Esophagus muscularis mucosa (tissue), 4 donors: ENCODE data around the gene CISD2. TPM values are rescaled to one million over a fixed set of nuclear protein-coding genes. Genes with fewer than 3 reads are reported as not detected.
"Not testable (repeated sequence)": the region's sequence is repeated elsewhere in the genome, so short reads cannot be mapped to it uniquely, and the experiment has no call there.

Experiments
- DNase-seq: peaks from one replicate; pipeline ENCODE4 v3.0.0-alpha.2; 2017; ENCODE audit errors: extremely low spot score
- H3K27ac ChIP-seq, 4 donors: fragments of 200-600 bp; sonication (generic); replicated peaks in 1 of 4; 1 replicate in 3 of 4; 2 replicates in 1 of 4; pipeline ENCODE4 v1.5.1; 2016 to 2019; ENCODE audit warnings: mild to moderate bottlenecking in 1 of 4
- H3K27me3 ChIP-seq, 4 donors: fragments of 200-600 bp; sonication (generic); one replicate each; pipeline versions ENCODE4 v1.5.1 to v1.6.0; 2016 to 2019
- H3K36me3 ChIP-seq, 4 donors: fragments of 200-600 bp; sonication (generic); one replicate each; pipeline ENCODE4 v1.5.1; 2016 to 2019
- H3K4me1 ChIP-seq, 4 donors: fragments of 200-600 bp; sonication (generic); one replicate each; pipeline ENCODE4 v1.5.1; 2016 to 2019
- H3K4me3 ChIP-seq, 4 donors: fragments of 200-600 bp; sonication (generic); 1 replicate in 2 of 4; 2 replicates in 2 of 4; pipeline ENCODE4 v1.5.1; 2016 to 2019; ENCODE audit warnings: mild to moderate bottlenecking in 4 of 4, moderate library complexity in 1 of 4
- H3K9me3 ChIP-seq, 4 donors: fragments of 200-600 bp; sonication (generic); 1 replicate in 3 of 4; 2 replicates in 1 of 4; pipeline ENCODE4 v1.5.1; 2016 to 2019
- EP300 ChIP-seq: sonication (generic); formaldehyde crosslinking; IDR thresholded peaks from one replicate; pipeline ENCODE4 v1.6.1; 2017; ENCODE audit warnings: antibody characterized with exemption
- POLR2A ChIP-seq: fragments of 450-650 bp; IDR thresholded peaks from one replicate; pipeline ENCODE4 v1.6.1; 2017; ENCODE audit warnings: antibody characterized with exemption, moderate library complexity, mild to moderate bottlenecking, low read depth
- POLR2AphosphoS5 ChIP-seq, 2 donors: sonication (generic); formaldehyde crosslinking; IDR thresholded peaks; one replicate each; pipeline ENCODE4 v1.6.1; 2017; ENCODE audit warnings: antibody characterized with exemption in 2 of 2
- WGBS: methylation state at CpG from one replicate; pipeline ENCODE4 v1.1.5; 2018; 5-methylcytosine and 5-hydroxymethylcytosine counted together
- intact Hi-C: fragments of 100-400 bp; cut with DNase I; formaldehyde crosslinking; loops from one replicate; pipeline ENCODE4 v1.15.1; 2023
- small RNA-seq, 3 donors: library from RNA; depleted of rRNA; stranded (forward); fragments of <200 nt; gene quantifications; one replicate each; pipeline ENCODE3, GENCODE V24; 2016
- total RNA-seq, 4 donors: library from RNA; depleted of rRNA; stranded (reverse); fragments of >200 nt; gene quantifications; one replicate each; pipeline versions ENCODE4 v1.1.0 to v1.2.1, GENCODE V29; 2016
- TF ChIP-seq, protein P1 (sequence below), 3 experiments: fragments of 200-600 bp in 2 of 3; fragments of 450-650 bp in 1 of 3; sonication (generic) in 2 of 3; IDR thresholded peaks; one replicate each; pipeline ENCODE4 v1.5.1; 2017 to 2019; ENCODE audit warnings: antibody characterized with exemption in 3 of 3, mild to moderate bottlenecking in 2 of 3, moderate library complexity in 1 of 3

Gene CISD2
- total RNA-seq, 4 donors from 2014 or later, result 6.6 to 13.3 (median 10.3) TPM

DNA sequence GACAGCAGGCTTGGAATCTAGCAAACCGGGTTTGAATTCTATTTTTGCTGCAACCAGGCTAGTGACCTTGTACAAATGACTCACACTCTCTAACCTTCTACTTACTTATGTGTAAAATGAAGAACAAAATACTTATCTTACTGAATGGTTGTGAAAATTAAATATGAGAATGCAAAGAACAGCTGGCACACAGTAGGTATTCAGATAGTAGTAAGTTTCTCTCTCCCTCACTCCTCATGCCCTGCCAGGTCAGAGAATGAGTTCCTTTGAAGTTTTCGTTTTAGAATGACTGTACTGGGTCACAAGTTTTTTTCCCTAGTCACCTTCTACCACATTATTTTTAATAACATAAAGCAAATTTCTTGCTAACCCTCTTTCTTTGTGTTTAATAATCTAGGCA is 33.0 kb downstream of the CISD2 start:
- no peaks in the 10 kb centered on the region for H3K4me1 ChIP-seq
- no peak overlapping the region for H3K4me3 ChIP-seq
- H3K9me3 ChIP-seq, result no peaks in the 10 kb centered on the region
- TF ChIP-seq EP300 (no peak), POLR2AphosphoS5 (IDR thresholded peaks at IDR 0.05) (no peak), POLR2A (no peak)
- TF ChIP-seq, protein P1, sequence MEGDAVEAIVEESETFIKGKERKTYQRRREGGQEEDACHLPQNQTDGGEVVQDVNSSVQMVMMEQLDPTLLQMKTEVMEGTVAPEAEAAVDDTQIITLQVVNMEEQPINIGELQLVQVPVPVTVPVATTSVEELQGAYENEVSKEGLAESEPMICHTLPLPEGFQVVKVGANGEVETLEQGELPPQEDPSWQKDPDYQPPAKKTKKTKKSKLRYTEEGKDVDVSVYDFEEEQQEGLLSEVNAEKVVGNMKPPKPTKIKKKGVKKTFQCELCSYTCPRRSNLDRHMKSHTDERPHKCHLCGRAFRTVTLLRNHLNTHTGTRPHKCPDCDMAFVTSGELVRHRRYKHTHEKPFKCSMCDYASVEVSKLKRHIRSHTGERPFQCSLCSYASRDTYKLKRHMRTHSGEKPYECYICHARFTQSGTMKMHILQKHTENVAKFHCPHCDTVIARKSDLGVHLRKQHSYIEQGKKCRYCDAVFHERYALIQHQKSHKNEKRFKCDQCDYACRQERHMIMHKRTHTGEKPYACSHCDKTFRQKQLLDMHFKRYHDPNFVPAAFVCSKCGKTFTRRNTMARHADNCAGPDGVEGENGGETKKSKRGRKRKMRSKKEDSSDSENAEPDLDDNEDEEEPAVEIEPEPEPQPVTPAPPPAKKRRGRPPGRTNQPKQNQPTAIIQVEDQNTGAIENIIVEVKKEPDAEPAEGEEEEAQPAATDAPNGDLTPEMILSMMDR (IDR thresholded peaks at IDR 0.05), result no peak
- no peaks in the 10 kb centered on the region for H3K27me3 ChIP-seq
- no peaks in the 10 kb centered on the region for H3K36me3 ChIP-seq
- H3K27ac ChIP-seq, result no peak overlapping the region
- intact Hi-C loops, result no loop called here
- DNase-seq, result no peak
- 67% methylated on average over 2 of the region's 2 CpGs for WGBS

DNA sequence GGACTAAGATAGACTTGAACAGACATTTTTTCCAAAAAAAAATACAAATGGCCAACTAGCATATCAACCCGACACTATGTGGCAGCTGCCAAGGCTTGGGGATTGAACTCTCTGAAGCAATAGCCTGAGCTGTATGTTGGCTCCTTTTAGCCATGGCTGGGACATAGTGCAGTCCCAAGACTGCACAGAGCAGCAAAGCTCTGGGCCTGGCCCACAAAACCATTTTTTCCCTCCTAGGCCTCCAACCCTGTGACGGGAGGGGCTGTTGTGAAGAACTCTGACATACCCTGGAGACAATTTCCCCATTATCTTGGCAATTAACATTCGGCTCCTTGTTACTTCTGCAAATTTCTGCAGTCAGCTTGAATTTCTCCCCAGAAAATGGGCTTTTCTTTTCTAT is 50.1 kb downstream of the CISD2 start:
- no peak overlapping the region for H3K27ac ChIP-seq
- H3K27me3 ChIP-seq, result no peaks in the 10 kb centered on the region
- no peaks in the 10 kb centered on the region for H3K36me3 ChIP-seq
- H3K4me1 ChIP-seq, result no peaks in the 10 kb centered on the region
- peaks cover 0 to 11% (median 4%) of the 10 kb centered on the region in 4 donors for H3K9me3 ChIP-seq
- TF ChIP-seq POLR2A (no peak), EP300 (no peak), POLR2AphosphoS5 (IDR thresholded peaks at IDR 0.05) (no peak)
- TF ChIP-seq, protein P1 (IDR thresholded peaks at IDR 0.05), result no peak
- no peak for DNase-seq
- H3K4me3 ChIP-seq, result no peak overlapping the region
- intact Hi-C loops, result no loop called here
- 88% methylated on average over 3 of the region's 3 CpGs for WGBS

DNA sequence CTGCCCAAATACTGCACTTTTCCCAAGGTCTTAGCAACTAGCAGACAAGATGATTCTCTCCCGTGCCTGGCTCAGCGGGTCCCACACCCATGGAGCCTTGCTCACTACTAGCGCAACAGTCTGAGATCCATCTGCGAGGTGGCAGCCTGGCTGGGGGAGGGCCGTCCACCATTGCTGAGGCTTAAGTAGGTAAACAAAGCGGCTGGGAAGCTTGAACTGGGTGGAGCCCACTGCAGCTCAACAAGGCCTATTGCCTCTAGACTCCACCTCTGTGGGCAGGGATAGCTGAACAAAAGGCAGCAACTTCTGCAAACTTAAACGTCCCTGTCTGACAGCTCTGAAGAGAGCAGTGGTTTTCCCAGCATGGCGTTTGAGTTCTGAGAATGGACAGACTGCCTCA is 50.9 kb downstream of the CISD2 start:
- H3K4me1 ChIP-seq, intact Hi-C loops, H3K27me3 ChIP-seq, DNase-seq, H3K36me3 ChIP-seq, H3K27ac ChIP-seq, H3K4me3 ChIP-seq: not testable (repeated sequence)
- H3K9me3 ChIP-seq, result peaks cover 0 to 11% (median 4%) of the 10 kb centered on the region in 4 donors
- WGBS, result 88% methylated on average over 8 of the region's 8 CpGs

DNA sequence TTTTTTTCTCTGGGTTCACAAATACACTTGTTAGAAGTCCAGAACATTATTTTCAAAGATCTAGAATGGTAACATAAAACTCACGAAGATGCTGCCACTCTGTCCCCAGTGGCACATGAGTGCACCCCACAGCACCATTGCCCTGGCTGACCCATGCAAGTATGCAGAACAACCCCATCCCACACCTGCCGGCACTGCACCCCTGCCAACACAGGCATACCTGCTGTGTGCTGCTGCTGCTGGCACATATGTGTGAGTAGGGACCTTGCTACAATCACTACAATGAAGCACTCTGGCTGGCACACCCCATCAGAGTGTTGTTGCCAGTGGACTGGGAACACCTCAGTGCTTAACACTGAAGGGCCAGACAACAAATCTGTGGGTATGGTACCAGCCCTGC is 66.9 kb downstream of the CISD2 start:
- 91% methylated on average over 2 of the region's 2 CpGs for WGBS
- DNase-seq, result no peak

DNA sequence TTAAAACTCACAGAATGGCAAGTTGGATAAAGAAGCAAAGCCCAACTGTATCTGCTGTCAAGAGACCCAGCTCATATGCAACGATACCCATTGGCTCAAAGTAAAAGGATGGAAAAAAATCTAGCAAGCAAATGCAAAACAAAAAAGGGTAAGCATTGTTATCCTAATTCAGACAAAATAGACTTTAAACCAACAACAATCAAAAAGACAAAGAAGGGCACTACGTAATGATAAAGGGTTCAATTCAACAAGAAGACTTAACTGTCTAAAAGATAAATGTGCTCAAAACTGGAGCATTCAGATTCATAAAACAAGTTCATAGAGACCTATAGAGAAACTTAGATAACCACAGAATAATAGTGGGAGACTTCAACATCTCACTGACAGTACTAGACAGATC is 69.3 kb downstream of the CISD2 start:
- H3K4me3 ChIP-seq, H3K27me3 ChIP-seq, H3K4me1 ChIP-seq, DNase-seq, H3K9me3 ChIP-seq, intact Hi-C loops, H3K27ac ChIP-seq, H3K36me3 ChIP-seq: not testable (repeated sequence)
- WGBS, result 85% methylated on average over 2 of the region's 2 CpGs

More for the DNA sequence above, 66.9 kb downstream of the CISD2 start:
- Histone ChIP-seq H3K4me1 (no peaks in the 10 kb centered on the region), H3K36me3 (no peaks in the 10 kb centered on the region), H3K27ac (no peak overlapping the region), H3K4me3 (no peak overlapping the region), H3K27me3 (no peaks in the 10 kb centered on the region), H3K9me3 (no peaks in the 10 kb centered on the region)
- intact Hi-C loops, result no loop called here
- TF ChIP-seq POLR2AphosphoS5 (IDR thresholded peaks at IDR 0.05), result no peak
- TF ChIP-seq, protein P1 (IDR thresholded peaks at IDR 0.05), result no peak
- TF ChIP-seq EP300, result no peak
- TF ChIP-seq POLR2A, result no peak

Small RNA genes within 50 kb of the gene (small RNA-seq; reads per million reads assigned to genes)
- 0 reads per million in 3 donors for gene RNU7-151P

Other genes starting within 250 kb of the CISD2 start
- 10 to 100 TPM; 22.1 to 24.9 (median 24.5) TPM for gene MANBA, start 108.0 kb upstream of the CISD2 start, total RNA-seq
- 100 to 1,000 TPM; 332 to 438 (median 394) TPM for gene UBE2D3, start 41.4 kb upstream of the CISD2 start, total RNA-seq
- 1 to 10 TPM in 1 of 4 donors, under 1 TPM in 2, not detected in 1; 0.29 to 1.3 (median 0.99) TPM for gene SLC9B1, start 150.7 kb downstream of the CISD2 start, total RNA-seq
- gene SLC9B2, start 207.8 kb downstream of the CISD2 start, total RNA-seq, result 10 to 100 TPM; 12.9 to 34.0 (median 19.0) TPM
- 10 to 100 TPM; 31.6 to 59.4 (median 47.1) TPM for gene BDH2, start 230.8 kb downstream of the CISD2 start, total RNA-seq